CD14-positive monocyte (primary cell): ENCODE measurements around the gene S100A5. TPM values are rescaled to one million over a fixed set of nuclear protein-coding genes. Genes with fewer than 3 reads are reported as not detected.
"Not testable (repeated sequence)": the region's sequence is repeated elsewhere in the genome, so short reads cannot be mapped to it uniquely, and the experiment has no call there.

Experiments
- DNase-seq, 3 donors: peaks; one replicate each; pipeline ENCODE4 v3.0.0-alpha.2; 2011 to 2022
- H2AFZ ChIP-seq: 2 replicates; pipeline ENCODE4 v1.6.0; 2012; ENCODE audit warnings: mild to moderate bottlenecking, low read depth, low read length, inconsistent platforms; ENCODE audit not compliant: insufficient read depth, poor library complexity, severe bottlenecking
- H3K27ac ChIP-seq, 2 donors: 1 replicate in 1 of 2; 2 replicates in 1 of 2; pipeline ENCODE4 v1.5.1; 2012 to 2013; ENCODE audit warnings: low read length in 2 of 2, control low read depth in 1 of 2, inconsistent platforms in 1 of 2, low read depth in 1 of 2, mild to moderate bottlenecking in 1 of 2
- H3K27me3 ChIP-seq, 2 donors: one replicate each; pipeline versions ENCODE4 v1.6.0 to v1.6.1; 2011 to 2013; ENCODE audit warnings: low read length in 2 of 2; ENCODE audit not compliant: control insufficient read depth in 2 of 2, insufficient read depth in 2 of 2
- H3K36me3 ChIP-seq, 2 donors: replicated peaks in 1 of 2; 1 replicate in 1 of 2; 2 replicates in 1 of 2; pipeline versions ENCODE4 v1.5.1 to v1.6.1; 2012 to 2013; ENCODE audit warnings: low read length in 2 of 2, control low read depth in 1 of 2, inconsistent platforms in 1 of 2, mild to moderate bottlenecking in 1 of 2; ENCODE audit not compliant: insufficient read depth in 2 of 2, control insufficient read depth in 1 of 2
- H3K4me1 ChIP-seq, 2 donors: 1 replicate in 1 of 2; 2 replicates in 1 of 2; pipeline versions ENCODE4 v1.5.1 to v1.6.1; 2012 to 2013; ENCODE audit warnings: low read length in 2 of 2, control low read depth in 1 of 2, inconsistent platforms in 1 of 2, mild to moderate bottlenecking in 1 of 2, moderate library complexity in 1 of 2; ENCODE audit not compliant: insufficient read depth in 2 of 2, control insufficient read depth in 1 of 2
- H3K4me2 ChIP-seq: replicated peaks from 2 replicates; pipeline ENCODE3; 2012; ENCODE audit warnings: low read length, moderate library complexity, mild to moderate bottlenecking; ENCODE audit not compliant: poor library complexity, severe bottlenecking; ENCODE audit errors: extremely low read depth
- H3K4me3 ChIP-seq, 3 experiments: fragments of 200-600 bp in 1 of 3; sonication (generic) in 1 of 3; replicated peaks in 1 of 3; 1 replicate in 2 of 3; 2 replicates in 1 of 3; pipeline ENCODE4 v1.5.1; 2011 to 2013; ENCODE audit warnings: low read length in 3 of 3, mild to moderate bottlenecking in 3 of 3, control low read depth in 2 of 3, low read depth in 2 of 3, inconsistent platforms in 1 of 3, moderate library complexity in 1 of 3
- H3K79me2 ChIP-seq: 2 replicates; pipeline ENCODE4 v1.6.0; 2012; ENCODE audit warnings: mild to moderate bottlenecking, control low read depth, inconsistent platforms, low read length, moderate library complexity; ENCODE audit not compliant: insufficient read depth
- H3K9ac ChIP-seq: 2 replicates; pipeline ENCODE4 v1.6.0; 2017; ENCODE audit warnings: low read length, mild to moderate bottlenecking; ENCODE audit not compliant: insufficient read depth, poor library complexity, severe bottlenecking
- H3K9me3 ChIP-seq, 2 donors: replicated peaks in 1 of 2; 1 replicate in 1 of 2; 2 replicates in 1 of 2; pipeline versions ENCODE4 v1.5.1 to v1.6.1; 2012 to 2013; ENCODE audit warnings: low read length in 2 of 2, control low read depth in 1 of 2; ENCODE audit not compliant: control insufficient read depth in 1 of 2, insufficient read depth in 1 of 2
- H4K20me1 ChIP-seq: 2 replicates; pipeline ENCODE4 v1.6.0; 2012; ENCODE audit warnings: mild to moderate bottlenecking, low read length, control low read depth, moderate library complexity; ENCODE audit not compliant: insufficient read depth
- H3K27ac Mint-ChIP-seq, 7 donors: one replicate each; pipeline ENCODE4 v1.8.0; 2020; ENCODE audit warnings: mild to moderate bottlenecking in 7 of 7, mixed read lengths in 7 of 7, moderate library complexity in 6 of 7, inconsistent platforms in 2 of 7
- H3K27me3 Mint-ChIP-seq, 3 donors: one replicate each; pipeline ENCODE4 v1.8.0; 2021 to 2022; ENCODE audit warnings: low read depth in 3 of 3, mild to moderate bottlenecking in 3 of 3, mixed read lengths in 3 of 3, moderate library complexity in 3 of 3, inconsistent platforms in 1 of 3
- H3K36me3 Mint-ChIP-seq, 2 donors: one replicate each; pipeline ENCODE4 v1.8.0; 2020; ENCODE audit warnings: mixed read lengths in 2 of 2, inconsistent platforms in 1 of 2, mild to moderate bottlenecking in 1 of 2
- H3K4me1 Mint-ChIP-seq: one replicate; pipeline ENCODE4 v1.8.0; 2020; ENCODE audit warnings: mild to moderate bottlenecking, mixed read lengths
- H3K4me3 Mint-ChIP-seq, 2 donors: one replicate each; pipeline ENCODE4 v1.8.0; 2020; ENCODE audit warnings: mild to moderate bottlenecking in 2 of 2, mixed read lengths in 2 of 2, moderate library complexity in 1 of 2
- H3K9me3 Mint-ChIP-seq, 7 donors: one replicate each; pipeline ENCODE4 v1.8.0; 2020 to 2022; ENCODE audit warnings: mixed read lengths in 7 of 7, mild to moderate bottlenecking in 6 of 7, moderate library complexity in 6 of 7, inconsistent platforms in 2 of 7
- CTCF ChIP-seq: fragments of 200-600 bp; IDR thresholded peaks from one replicate; pipeline ENCODE4 v1.8.0; 2022; ENCODE audit warnings: antibody characterized with exemption, mild to moderate bottlenecking
- WGBS: methylation state at CpG from one replicate; pipeline ENCODE4 v1.1.5; 2013; ENCODE audit warnings: missing lambda C conversion rate; ENCODE audit not compliant: insufficient coverage; 5-methylcytosine and 5-hydroxymethylcytosine counted together
- intact Hi-C, 2 donors: fragments of 100-400 bp; cut with micrococcal nuclease; formaldehyde crosslinking; loops; one replicate each; pipeline versions ENCODE4 v1.15.0 to v1.15.1; 2023
- polyA plus RNA-seq, 3 donors: library from polyadenylated mRNA; depleted of rRNA in 1 of 3; unstranded in 2 of 3; stranded (reverse) in 1 of 3; fragments of 300-500 nt in 2 of 3; fragments of >200 nt in 1 of 3; fragmentation: Illumina TruSeq in 2 of 3; gene quantifications; 1 replicate in 2 of 3; 2 replicates in 1 of 3; pipeline ENCODE4 v1.2.3, GENCODE V29; 2012 to 2021

Gene S100A5
- polyA plus RNA-seq, 3 donors, result 1.4 to 2.1 TPM; not detected in 1

GRCh38 chr1:153585006-153585405, 44.3 kb upstream of the S100A5 start:
- no peak overlapping the region for H3K4me3 Mint-ChIP-seq
- H3K4me3 ChIP-seq, result no peak overlapping the region
- intact Hi-C loops, result no loop called here
- H4K20me1 ChIP-seq, result no peaks in the 10 kb centered on the region
- TF ChIP-seq CTCF, result no peak
- no peak overlapping the region for H3K4me2 ChIP-seq
- H3K4me1 Mint-ChIP-seq, result peaks cover 4% of the 10 kb centered on the region
- no peaks in the 10 kb centered on the region for H3K27me3 ChIP-seq
- H3K9ac ChIP-seq, result no peak overlapping the region
- no peaks in the 10 kb centered on the region for H3K36me3 Mint-ChIP-seq
- peaks cover 0 to 3% (median 0%) of the 10 kb centered on the region in 7 donors for H3K9me3 Mint-ChIP-seq
- H3K36me3 ChIP-seq, result no peaks in the 10 kb centered on the region
- H3K79me2 ChIP-seq, result no peaks in the 10 kb centered on the region
- no peak for DNase-seq
- no peak overlapping the region for H3K27ac Mint-ChIP-seq
- H3K9me3 ChIP-seq, result no peaks in the 10 kb centered on the region
- WGBS, result no CpG with 5 or more reads among the region's 1 CpG
- H3K27ac ChIP-seq, result no peak overlapping the region
- no peak overlapping the region for H2AFZ ChIP-seq
- no peaks in the 10 kb centered on the region for H3K4me1 ChIP-seq
- peaks cover 4 to 11% (median 4%) of the 10 kb centered on the region in 3 donors for H3K27me3 Mint-ChIP-seq

GRCh38 chr1:153583976-153584375, 43.2 kb upstream of the S100A5 start:
- H3K4me1 ChIP-seq, result no peaks in the 10 kb centered on the region
- H3K79me2 ChIP-seq, result no peaks in the 10 kb centered on the region
- H3K27me3 ChIP-seq, result no peaks in the 10 kb centered on the region
- Mint-ChIP-seq H3K4me3 (no peak overlapping the region), H3K36me3 (no peaks in the 10 kb centered on the region), H3K27me3 (peaks cover 4 to 8% (median 7%) of the 10 kb centered on the region in 3 donors), H3K27ac (no peak overlapping the region), H3K4me1 (peaks cover 4% of the 10 kb centered on the region), H3K9me3 (peaks cover 0 to 3% (median 0%) of the 10 kb centered on the region in 7 donors)
- intact Hi-C loops, result no loop called here
- H3K4me3 ChIP-seq, result no peak overlapping the region
- H3K36me3 ChIP-seq, result no peaks in the 10 kb centered on the region
- no peak for TF ChIP-seq CTCF
- H3K9me3 ChIP-seq, result no peaks in the 10 kb centered on the region
- DNase-seq, result no peak
- no CpG with 5 or more reads among the region's 2 CpGs for WGBS
- no peaks in the 10 kb centered on the region for H4K20me1 ChIP-seq
- no peak overlapping the region for H3K9ac ChIP-seq
- no peak overlapping the region for H3K4me2 ChIP-seq
- H2AFZ ChIP-seq, result no peak overlapping the region
- H3K27ac ChIP-seq, result no peak overlapping the region

- H3K4me1 ChIP-seq, result not testable (repeated sequence)
- 100% methylated on average over 1 of the region's 3 CpGs for WGBS
Observed at GRCh38 chr1:153583514-153583913, 42.8 kb upstream of the S100A5 start.

More at GRCh38 chr1:153583514-153583913, 42.8 kb upstream of the S100A5 start:
- H3K36me3 Mint-ChIP-seq, DNase-seq, H3K4me1 Mint-ChIP-seq, H3K4me3 Mint-ChIP-seq, H3K36me3 ChIP-seq, H3K27ac ChIP-seq, H3K4me2 ChIP-seq, H4K20me1 ChIP-seq, intact Hi-C loops, H3K9ac ChIP-seq, H3K27ac Mint-ChIP-seq, H2AFZ ChIP-seq, H3K27me3 ChIP-seq, H3K9me3 Mint-ChIP-seq, H3K79me2 ChIP-seq, H3K9me3 ChIP-seq, H3K4me3 ChIP-seq, H3K27me3 Mint-ChIP-seq: not testable (repeated sequence)
